AG09309 (cell line): Measurements from ENCODE around the gene LONRF3.

Experiments
- DNase-seq: peaks from one replicate; pipeline ENCODE4 v3.0.0-alpha.2; 2010; ENCODE audit warnings: low read depth
- H3K4me3 ChIP-seq: 2 replicates; pipeline ENCODE4 v1.5.1; 2011; ENCODE audit warnings: mild to moderate bottlenecking, low read depth, low read length, moderate library complexity; ENCODE audit not compliant: control insufficient read depth
- CTCF ChIP-seq: IDR thresholded peaks from 2 replicates; pipeline ENCODE4 v1.5.1; 2011; ENCODE audit warnings: mild to moderate bottlenecking, low read depth, low read length, inconsistent platforms; ENCODE audit not compliant: insufficient read depth, control insufficient read depth; ENCODE audit errors: missing control alignments

LONRF3 gene

GRCh38 chrX:119036107-119037029 is 62.0 kb downstream of the LONRF3 start:
- no peak for TF ChIP-seq CTCF

GRCh38 chrX:119040432-119040831 is 66.0 kb downstream of the LONRF3 start:
- no peak overlapping the region for H3K4me3 ChIP-seq
- DNase-seq, result no peak
- no peak for TF ChIP-seq CTCF

More at GRCh38 chrX:119036107-119037029, 62.0 kb downstream of the LONRF3 start:
- no peak overlapping the region for H3K4me3 ChIP-seq
- DNase-seq, result no peak

DNA sequence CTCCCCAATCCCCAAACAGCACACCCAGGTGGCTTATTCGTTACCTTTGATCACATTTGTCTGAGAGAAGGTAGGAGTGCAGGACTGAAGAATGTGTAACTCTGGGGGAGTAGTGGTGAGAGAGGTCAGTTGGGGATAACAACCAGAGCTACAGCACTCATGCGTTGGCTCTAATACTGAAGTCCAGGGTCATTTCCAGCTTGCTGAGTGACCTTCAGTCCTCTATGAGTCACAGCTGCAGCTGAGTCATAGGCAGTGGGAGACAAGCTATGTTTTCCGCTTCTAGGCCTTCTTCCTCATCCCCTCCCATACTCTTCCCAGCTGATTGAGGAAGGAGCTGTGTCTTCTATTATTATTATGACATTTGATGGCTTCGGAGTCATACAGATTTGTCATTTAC is 66.8 kb downstream of the LONRF3 start:
- no peak for TF ChIP-seq CTCF
- H3K4me3 ChIP-seq, result no peak overlapping the region
- DNase-seq, result peak; percentile 25

DNA sequence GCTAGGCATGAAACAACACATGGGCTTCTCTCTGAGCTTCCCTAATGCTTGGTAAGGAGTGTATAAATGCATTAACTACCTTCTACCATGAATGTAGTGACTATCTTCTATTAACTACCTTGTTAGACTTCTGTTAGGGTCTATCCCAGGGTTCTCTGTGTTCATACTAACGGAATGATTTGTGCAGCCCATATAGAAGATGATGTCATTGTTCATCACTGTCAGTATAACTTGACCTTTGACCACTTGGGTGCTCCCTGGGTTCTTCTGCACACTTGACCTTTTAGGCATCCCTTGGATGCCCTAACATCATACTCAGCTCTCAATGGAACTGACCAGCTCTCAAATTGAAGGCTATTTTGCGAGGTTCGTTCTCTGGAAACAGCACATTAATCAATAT is 67.6 kb downstream of the LONRF3 start:
- no peak for TF ChIP-seq CTCF
- no peak for DNase-seq
- no peak overlapping the region for H3K4me3 ChIP-seq

DNA sequence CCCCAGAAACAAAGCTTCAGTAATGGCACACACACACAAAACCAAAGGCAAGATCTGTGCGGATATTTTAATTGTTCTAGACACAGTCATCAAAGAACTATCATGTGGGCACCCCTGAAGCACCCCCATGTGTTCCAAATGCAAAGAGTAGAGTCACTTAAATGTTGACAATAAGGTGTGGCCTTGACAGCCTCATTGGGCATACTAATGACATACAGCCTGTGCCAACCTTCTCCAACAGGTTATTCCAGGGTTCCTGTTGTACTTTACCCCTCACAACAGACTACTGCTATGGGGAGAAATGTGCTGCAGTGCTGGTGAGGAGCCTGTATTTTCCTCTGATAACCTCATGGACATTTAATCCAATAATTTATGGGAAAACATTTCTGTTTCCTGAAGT is 68.6 kb downstream of the LONRF3 start:
- TF ChIP-seq CTCF, result no peak
- H3K4me3 ChIP-seq, result no peak overlapping the region
- DNase-seq, result no peak

DNA sequence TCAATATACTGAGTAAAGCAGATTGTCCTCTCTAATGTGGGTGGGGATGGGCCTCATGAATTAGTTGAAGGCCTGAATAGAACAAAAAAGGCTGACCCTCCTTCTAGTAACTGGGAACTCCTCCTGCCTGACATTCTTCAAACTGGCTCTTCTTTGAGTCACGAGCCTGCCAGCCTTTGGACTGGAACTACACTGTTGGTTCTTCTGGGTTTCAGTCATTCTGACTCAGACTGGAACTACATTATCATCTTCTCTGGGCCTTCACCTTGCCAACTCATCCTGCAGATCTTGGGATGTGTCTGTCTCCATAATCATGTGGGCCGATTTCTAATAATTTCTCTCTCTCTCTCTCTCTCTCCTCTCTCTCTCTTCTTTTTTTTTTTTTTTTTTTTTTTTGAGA is 71.5 kb downstream of the LONRF3 start:
- DNase-seq, result no peak
- no peak overlapping the region for H3K4me3 ChIP-seq
- TF ChIP-seq CTCF, result no peak
